Colonic mucosa (tissue), 4 donors: ENCODE measurements around the gene CAV1. TPM values are rescaled to one million over a fixed set of nuclear protein-coding genes. Genes with fewer than 3 reads are reported as not detected.
"Not testable (repeated sequence)": the region's sequence is repeated elsewhere in the genome, so short reads cannot be mapped to it uniquely, and the experiment has no call there.

Source experiments
- DNase-seq: peaks from one replicate; pipeline ENCODE4 v3.0.0-alpha.2; 2020
- H3K27ac ChIP-seq: fragments of 200-600 bp; one replicate; pipeline ENCODE4 v1.8.0; 2021
- H3K27me3 ChIP-seq: fragments of 200-600 bp; one replicate; pipeline ENCODE4 v1.8.0; 2021
- H3K36me3 ChIP-seq: fragments of 200-600 bp; one replicate; pipeline ENCODE4 v1.8.0; 2021
- H3K4me1 ChIP-seq: fragments of 200-600 bp; one replicate; pipeline ENCODE4 v1.8.0; 2021; ENCODE audit warnings: mild to moderate bottlenecking
- H3K4me3 ChIP-seq: fragments of 200-600 bp; one replicate; pipeline ENCODE4 v1.8.0; 2021
- H3K9ac ChIP-seq, 2 donors: one replicate each; pipeline ENCODE4 v1.7.0; 2013; ENCODE audit warnings: control low read depth in 2 of 2, low read depth in 2 of 2, low read length in 2 of 2
- H3K9me3 ChIP-seq: fragments of 200-600 bp; one replicate; pipeline ENCODE4 v1.8.0; 2021
- CTCF ChIP-seq: fragments of 200-600 bp; IDR thresholded peaks from one replicate; pipeline ENCODE4 v1.8.0; 2022; ENCODE audit warnings: antibody characterized with exemption, mild to moderate bottlenecking
- intact Hi-C: fragments of 100-400 bp; cut with DNase I; formaldehyde crosslinking; loops from one replicate; pipeline ENCODE4 v1.14.1; 2022
- total RNA-seq, 2 donors: library from RNA; stranded (reverse); fragmentation: NEBNext Ultra II Directional in 1 of 2; extraction: Animal tissue kit (Norgen Biotek cat#: 25700) in 1 of 2; gene quantifications; one replicate each; pipeline ENCODE4 v1.2.1, GENCODE V29; 2021
- donor health status: healthy.
- donor health status: DM: no; HTN: no; CAD: no.
- donor health status: DM: no; HTN: no; CAD: no.

CAV1 gene, protein sequence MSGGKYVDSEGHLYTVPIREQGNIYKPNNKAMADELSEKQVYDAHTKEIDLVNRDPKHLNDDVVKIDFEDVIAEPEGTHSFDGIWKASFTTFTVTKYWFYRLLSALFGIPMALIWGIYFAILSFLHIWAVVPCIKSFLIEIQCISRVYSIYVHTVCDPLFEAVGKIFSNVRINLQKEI
- 10 to 100 TPM; 16.1 to 87.0 TPM for total RNA-seq

GRCh38 chr7:116524609-116525297 lies at the start of gene CAV1:
Gene CAV1 (plus strand): TSS chr7:116525036. CDS start chr7:116525063, 27 bp downstream.
- intact Hi-C loops = loop anchor here (5.0 kb wide), 2 partner anchors 87 to 262 kb away; no protein-coding TSS in a partner anchor
- H3K9ac ChIP-seq = peak within 1 kb of the TSS; percentile 74 to 81
- TF ChIP-seq CTCF = no peak

DNA sequence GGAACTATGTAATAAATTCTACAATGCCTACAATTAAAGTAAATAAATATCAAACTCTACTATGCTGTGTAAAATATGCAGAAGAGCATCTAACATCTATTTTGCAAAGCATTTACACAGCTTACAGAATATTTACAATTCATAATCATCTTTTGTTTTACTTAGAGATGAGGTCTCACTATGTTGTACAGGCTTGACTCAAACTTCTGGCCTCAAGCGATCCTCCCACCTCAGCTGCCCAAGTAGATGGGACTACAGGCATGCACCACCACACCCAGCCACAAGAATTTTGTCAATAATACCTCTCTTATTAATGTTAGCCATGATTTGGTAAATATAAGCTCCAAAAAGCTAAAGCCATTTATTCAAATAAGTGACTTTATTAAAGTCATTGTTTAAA lies 47.2 kb upstream of the CAV1 start:
- H3K4me3 ChIP-seq = no peak overlapping the region
- H3K36me3 ChIP-seq = no peaks in the 10 kb centered on the region
- no peak overlapping the region for H3K27ac ChIP-seq
- no peaks in the 10 kb centered on the region for H3K27me3 ChIP-seq
- no peak for TF ChIP-seq CTCF
- no peaks in the 10 kb centered on the region for H3K4me1 ChIP-seq
- H3K9ac ChIP-seq = no peak overlapping the region
- no peak for DNase-seq
- H3K9me3 ChIP-seq = no peaks in the 10 kb centered on the region
- intact Hi-C loops = no loop called here

More at GRCh38 chr7:116524609-116525297, at the start of gene CAV1:
- Histone ChIP-seq H3K36me3 (no peaks in the 10 kb centered on the region), H3K4me1 (peaks cover 9% of the 10 kb centered on the region), H3K27me3 (peaks cover 23% of the 10 kb centered on the region), H3K4me3 (peak within 1 kb of the TSS; percentile 51), H3K9me3 (no peaks in the 10 kb centered on the region), H3K27ac (peak within 1 kb of the TSS; percentile 68)
- peak; percentile 61 for DNase-seq

DNA sequence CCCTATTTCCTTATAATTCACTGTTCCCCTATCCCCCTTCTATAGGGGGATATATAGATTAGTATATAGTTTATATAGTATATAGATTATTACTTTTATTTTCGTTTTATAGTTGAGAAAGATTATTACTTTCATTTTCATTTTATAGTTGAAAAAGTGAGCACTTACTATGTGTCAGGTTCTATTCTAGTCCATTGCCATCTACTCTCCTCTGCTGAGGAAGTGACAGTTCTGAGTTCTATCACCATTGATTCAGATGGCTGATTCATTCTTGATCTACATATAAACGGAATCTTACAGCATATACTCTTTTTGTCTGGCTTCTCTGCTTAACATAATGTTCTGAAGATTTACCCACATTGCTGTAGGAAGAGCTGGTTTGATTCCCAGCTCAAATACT lies 46.0 kb upstream of the CAV1 start:
- no peak overlapping the region for H3K27ac ChIP-seq
- DNase-seq = no peak
- no peaks in the 10 kb centered on the region for H3K36me3 ChIP-seq
- TF ChIP-seq CTCF = no peak
- no peaks in the 10 kb centered on the region for H3K9me3 ChIP-seq
- H3K27me3 ChIP-seq = no peaks in the 10 kb centered on the region
- intact Hi-C loops = no loop called here
- H3K4me1 ChIP-seq = no peaks in the 10 kb centered on the region
- no peak overlapping the region for H3K4me3 ChIP-seq
- H3K9ac ChIP-seq = no peak overlapping the region

DNA sequence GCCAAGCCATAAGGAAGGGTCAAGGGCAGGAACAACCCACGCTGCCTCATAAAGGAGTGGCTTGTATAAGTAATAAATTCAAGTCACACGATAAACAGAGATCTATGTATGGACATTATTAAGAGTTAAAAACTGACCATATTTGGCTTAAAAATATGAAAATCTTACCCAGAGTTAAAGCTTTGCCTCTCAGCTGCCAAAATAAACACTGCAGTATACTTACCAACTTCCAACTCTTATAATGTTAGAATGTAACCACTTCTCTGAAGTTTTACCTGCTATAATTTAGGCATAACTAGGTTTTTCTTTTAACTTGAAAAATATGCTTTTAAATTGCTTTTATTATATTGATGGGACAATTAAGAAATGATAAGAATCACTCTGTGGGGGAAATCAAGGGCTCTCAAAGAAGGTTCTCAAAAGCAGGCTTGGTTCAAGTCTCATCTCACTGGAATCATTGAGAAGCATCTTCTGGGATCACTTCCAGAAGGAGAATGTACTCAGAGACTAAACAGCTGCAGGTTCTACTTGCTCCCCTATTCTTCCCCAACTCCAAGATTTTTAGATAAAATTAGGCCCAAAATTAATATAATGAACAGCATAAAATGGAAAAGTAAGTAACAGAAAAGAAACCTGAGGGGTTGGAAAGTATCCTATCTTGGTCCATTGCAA lies 41.4 kb upstream of the CAV1 start:
- no peak for TF ChIP-seq CTCF
- intact Hi-C loops = no loop called here
- Histone ChIP-seq H3K36me3 (no peaks in the 10 kb centered on the region), H3K27ac (no peak overlapping the region), H3K4me3 (no peak overlapping the region), H3K9me3 (no peaks in the 10 kb centered on the region), H3K27me3 (no peaks in the 10 kb centered on the region), H3K4me1 (no peaks in the 10 kb centered on the region), H3K9ac (no peak overlapping the region)
- DNase-seq = no peak

DNA sequence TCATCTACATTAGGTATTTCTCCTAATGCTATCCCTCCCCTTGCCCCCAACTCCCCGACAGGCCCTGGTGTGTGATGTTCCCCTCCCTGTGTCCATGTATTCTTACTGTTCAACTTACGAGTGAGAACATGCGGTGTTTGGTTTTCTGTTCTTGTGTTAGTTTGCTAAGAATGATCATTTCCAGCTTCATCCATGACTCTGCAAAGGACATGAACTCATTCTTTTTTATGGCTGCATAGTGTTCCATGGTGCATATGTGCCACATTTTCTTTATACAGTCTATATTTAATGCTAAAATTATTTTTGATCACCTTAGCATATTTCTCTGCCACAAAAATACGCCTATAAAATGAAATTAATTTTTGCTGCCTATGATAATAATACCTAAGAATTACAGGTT lies 40.4 kb upstream of the CAV1 start:
- H3K4me3 ChIP-seq, H3K9me3 ChIP-seq, H3K27me3 ChIP-seq, H3K9ac ChIP-seq, DNase-seq, H3K27ac ChIP-seq, H3K36me3 ChIP-seq, intact Hi-C loops, H3K4me1 ChIP-seq: not testable (repeated sequence)
